Fibroblast of mammary gland (primary cell): ENCODE data around the gene VWC2L.
A peak's percentile ranks its signal among the peaks of the same experiment; 100 is the strongest.

Source experiments
- DNase-seq: peaks from one replicate; pipeline ENCODE4 v3.0.0-alpha.2; 2010; ENCODE audit warnings: low read depth
- H3K4me3 ChIP-seq: 2 replicates; pipeline ENCODE4 v1.5.1; 2011; ENCODE audit warnings: low read depth, mild to moderate bottlenecking, low read length, moderate library complexity; ENCODE audit not compliant: control insufficient read depth
- TF ChIP-seq, protein P1 (sequence below): conservative IDR thresholded peaks from 2 replicates; pipeline ENCODE4 v1.5.1; 2011; ENCODE audit warnings: low read depth, low read length, inconsistent platforms; ENCODE audit not compliant: control insufficient read depth, insufficient read depth

VWC2L gene

DNA sequence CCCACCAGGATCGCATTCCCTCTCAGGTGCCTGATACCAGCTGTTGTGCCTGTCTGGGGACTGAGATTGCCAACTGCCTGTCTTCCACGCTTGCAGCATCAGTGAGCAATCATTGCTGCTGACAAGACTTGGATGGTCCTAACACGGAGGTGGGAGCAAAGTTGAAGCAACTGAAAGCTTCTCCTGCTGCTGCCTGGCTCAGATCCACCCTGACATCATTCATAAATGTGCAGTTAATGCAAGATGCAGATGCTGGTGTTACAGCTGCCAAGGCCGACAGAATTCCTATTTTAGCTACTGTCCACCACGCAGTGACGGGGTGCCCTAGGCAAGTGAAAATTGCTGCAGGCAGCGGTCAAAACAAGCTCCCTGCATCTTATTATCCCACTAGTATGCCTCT, 131.4 kb downstream of the VWC2L start:
- DNase-seq, result no peak
- TF ChIP-seq, protein P1, sequence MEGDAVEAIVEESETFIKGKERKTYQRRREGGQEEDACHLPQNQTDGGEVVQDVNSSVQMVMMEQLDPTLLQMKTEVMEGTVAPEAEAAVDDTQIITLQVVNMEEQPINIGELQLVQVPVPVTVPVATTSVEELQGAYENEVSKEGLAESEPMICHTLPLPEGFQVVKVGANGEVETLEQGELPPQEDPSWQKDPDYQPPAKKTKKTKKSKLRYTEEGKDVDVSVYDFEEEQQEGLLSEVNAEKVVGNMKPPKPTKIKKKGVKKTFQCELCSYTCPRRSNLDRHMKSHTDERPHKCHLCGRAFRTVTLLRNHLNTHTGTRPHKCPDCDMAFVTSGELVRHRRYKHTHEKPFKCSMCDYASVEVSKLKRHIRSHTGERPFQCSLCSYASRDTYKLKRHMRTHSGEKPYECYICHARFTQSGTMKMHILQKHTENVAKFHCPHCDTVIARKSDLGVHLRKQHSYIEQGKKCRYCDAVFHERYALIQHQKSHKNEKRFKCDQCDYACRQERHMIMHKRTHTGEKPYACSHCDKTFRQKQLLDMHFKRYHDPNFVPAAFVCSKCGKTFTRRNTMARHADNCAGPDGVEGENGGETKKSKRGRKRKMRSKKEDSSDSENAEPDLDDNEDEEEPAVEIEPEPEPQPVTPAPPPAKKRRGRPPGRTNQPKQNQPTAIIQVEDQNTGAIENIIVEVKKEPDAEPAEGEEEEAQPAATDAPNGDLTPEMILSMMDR, result no peak
- H3K4me3 ChIP-seq, result no peak overlapping the region

DNA sequence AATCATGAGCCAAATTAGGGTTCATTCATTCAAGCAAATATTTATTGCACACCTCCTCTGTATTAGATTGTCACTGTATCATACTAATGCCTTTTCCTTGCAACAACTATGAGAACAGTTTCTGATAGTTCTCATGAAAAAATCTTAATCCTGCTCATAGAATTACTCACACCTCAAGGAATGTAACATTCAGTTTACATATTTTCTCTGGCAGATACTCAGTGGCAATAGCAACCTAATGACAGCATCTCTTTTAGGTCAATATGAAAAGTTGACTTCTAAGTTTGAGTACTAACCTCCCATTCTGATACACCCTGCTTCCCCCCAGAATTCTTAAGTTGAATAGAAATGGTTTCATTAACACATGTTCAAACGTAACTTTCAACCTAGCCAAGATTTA, 132.0 kb downstream of the VWC2L start:
- peak; percentile 4 for DNase-seq
- H3K4me3 ChIP-seq, result no peak overlapping the region
- TF ChIP-seq, protein P1, result no peak

DNA sequence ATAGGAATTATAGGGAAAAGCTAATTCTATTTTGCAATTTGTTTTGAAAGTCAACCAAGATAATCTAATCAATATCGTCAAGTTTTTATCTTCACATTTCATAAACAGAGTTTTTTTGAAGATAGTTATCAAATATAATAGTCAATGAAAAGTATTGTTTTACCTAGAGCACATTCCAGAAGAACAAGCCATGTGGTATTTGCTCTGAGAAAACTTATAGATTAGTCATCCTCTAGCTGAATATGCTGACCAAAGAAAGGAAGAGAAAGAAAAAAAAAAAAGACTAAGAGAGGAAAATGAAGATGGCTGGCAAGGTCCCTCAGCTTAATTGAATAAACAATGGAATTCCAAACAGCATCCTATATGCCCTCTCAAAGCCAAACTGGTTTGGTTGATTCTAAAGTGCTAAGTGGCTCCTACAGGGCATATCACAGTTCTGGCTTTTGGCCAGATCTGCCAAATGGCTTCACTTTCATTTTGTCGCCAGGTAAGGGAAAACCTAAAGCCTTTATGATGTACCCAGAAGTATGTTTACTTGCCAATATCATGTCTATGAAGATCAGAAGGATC, 132.6 kb downstream of the VWC2L start:
- H3K4me3 ChIP-seq, result no peak overlapping the region
- peak; percentile 11 for DNase-seq
- TF ChIP-seq, protein P1, result no peak

DNA sequence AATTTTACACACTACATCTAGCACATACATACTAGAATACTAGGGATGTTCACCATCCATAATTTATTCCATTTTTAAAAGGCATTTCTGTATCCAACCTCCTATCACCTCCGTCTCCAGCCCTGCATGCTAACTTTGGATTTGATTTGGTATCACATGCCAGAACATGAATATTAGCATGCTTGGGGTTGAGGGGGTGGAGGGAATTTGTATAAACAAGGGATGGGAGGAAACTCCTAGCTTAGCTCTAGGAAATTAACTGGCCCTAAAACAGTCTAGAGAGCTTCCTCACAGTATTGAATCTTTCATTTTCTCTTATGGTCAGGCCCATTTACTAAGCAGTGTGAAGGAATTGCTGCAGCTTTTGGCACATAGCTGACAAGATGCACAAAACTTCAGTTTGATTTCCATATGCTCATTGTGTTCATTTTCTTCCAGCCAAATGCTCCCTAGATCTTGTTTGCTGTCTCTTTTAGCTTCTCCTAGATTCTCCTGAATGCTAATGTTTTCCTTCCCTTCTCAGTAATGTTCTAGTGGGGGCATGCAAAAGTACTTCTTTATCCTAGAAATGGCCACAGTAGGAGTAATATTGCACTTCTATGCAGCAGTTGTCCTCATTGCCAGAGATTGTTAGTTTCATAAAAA, 135.2 kb downstream of the VWC2L start:
- no peak overlapping the region for H3K4me3 ChIP-seq
- no peak for DNase-seq
- TF ChIP-seq, protein P1, result no peak

DNA sequence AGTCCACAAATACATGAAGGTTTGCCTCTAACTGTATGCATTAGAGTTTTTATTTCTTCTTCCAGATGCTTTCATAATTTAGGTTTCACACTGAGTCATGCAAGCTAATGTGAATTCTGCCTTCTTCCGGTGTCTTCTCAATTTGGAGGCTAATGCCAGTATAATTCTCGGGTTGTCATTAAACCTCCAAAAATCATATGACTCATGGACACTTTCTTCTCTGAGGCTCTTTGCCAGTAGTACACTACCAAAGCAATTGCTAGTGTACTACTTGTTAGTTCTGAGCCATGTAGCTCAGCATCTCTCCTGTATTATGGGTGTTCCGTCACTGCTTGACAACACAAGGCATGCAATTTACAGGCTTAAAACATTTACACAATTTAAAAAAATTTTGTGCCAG, 137.1 kb downstream of the VWC2L start:
- TF ChIP-seq, protein P1, result no peak
- DNase-seq, result no peak
- H3K4me3 ChIP-seq, result no peak overlapping the region

DNA sequence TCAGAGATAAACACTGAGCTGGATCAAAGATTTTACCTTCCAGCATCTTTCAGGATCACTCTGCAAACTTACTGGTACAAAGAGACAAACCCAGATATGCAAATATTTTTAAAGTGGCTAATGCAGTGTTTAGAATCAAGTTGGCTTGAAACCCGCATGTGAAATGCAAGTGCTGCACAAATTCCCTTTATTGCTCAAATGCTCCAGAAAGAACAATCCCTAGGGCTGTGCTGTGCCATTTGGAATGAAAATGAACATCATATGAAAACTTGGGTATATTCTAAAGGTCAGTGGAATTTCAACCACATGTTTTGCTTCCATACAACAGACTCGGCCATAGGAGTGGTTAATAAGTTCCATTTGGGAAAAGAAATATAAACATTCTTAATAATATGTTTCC, 139.1 kb downstream of the VWC2L start:
- TF ChIP-seq, protein P1, result no peak
- no peak for DNase-seq

More for the DNA sequence above, 139.1 kb downstream of the VWC2L start:
- H3K4me3 ChIP-seq, result no peak overlapping the region
